Activated CD8-positive, alpha-beta T cell treated with anti-CD3 and anti-CD28 coated beads for 36 hours (primary cell): Measurements from ENCODE around the gene BAIAP2L2. TPM values are rescaled to one million over a fixed set of nuclear protein-coding genes. Genes with fewer than 3 reads are reported as not detected.

Source experiments
- ATAC-seq: fragments of 200-7000 bp; cut with Tn5 transposase; one replicate; pipeline ENCODE4 v1.10.0; 2021; ENCODE audit warnings: mild to moderate bottlenecking, moderate library complexity
- CTCF ChIA-PET: fragments of 350-600 bp; sonication (Branson Sonifier 250); formaldehyde crosslinking; loops from one replicate; lab custom pipeline; 2021; ENCODE audit warnings: antibody characterized with exemption; lab: Charles Lee
- POLR2A ChIA-PET: fragments of 350-600 bp; sonication (Branson Sonifier 250); formaldehyde crosslinking; loops from one replicate; lab custom pipeline; 2021; ENCODE audit warnings: antibody characterized with exemption; lab: Charles Lee
- DNase-seq: peaks from one replicate; pipeline ENCODE4 v3.0.0-alpha.2; 2020
- H3K27ac Mint-ChIP-seq: one replicate; pipeline ENCODE4 v1.8.0; 2021; ENCODE audit warnings: mild to moderate bottlenecking, mixed read lengths
- H3K27me3 Mint-ChIP-seq: one replicate; pipeline ENCODE4 v1.8.0; 2021; ENCODE audit warnings: mixed read lengths
- H3K36me3 Mint-ChIP-seq: one replicate; pipeline ENCODE4 v1.8.0; 2021; ENCODE audit warnings: low read depth, mixed read lengths
- H3K4me1 Mint-ChIP-seq: one replicate; pipeline ENCODE4 v1.8.0; 2021; ENCODE audit warnings: low read depth, mixed read lengths
- H3K4me3 Mint-ChIP-seq: one replicate; pipeline ENCODE4 v1.8.0; 2021; ENCODE audit warnings: mild to moderate bottlenecking, moderate library complexity, mixed read lengths
- H3K9me3 Mint-ChIP-seq: one replicate; pipeline ENCODE4 v1.8.0; 2021; ENCODE audit warnings: mixed read lengths
- intact Hi-C: fragments of 100-400 bp; cut with micrococcal nuclease; formaldehyde crosslinking; loops from one replicate; pipeline ENCODE4 v1.10.0; 2022
- total RNA-seq, 2 experiments: library from RNA; stranded (reverse); gene quantifications; one replicate each; pipeline ENCODE4 v1.2.3, GENCODE V29; 2021
- TF ChIP-seq, protein P1 (sequence below): fragments of 200-600 bp; IDR thresholded peaks from one replicate; pipeline ENCODE4 v1.8.0; 2022; ENCODE audit warnings: antibody characterized with exemption, mild to moderate bottlenecking

Gene BAIAP2L2
- total RNA-seq, 2 experiments from 2014 or later: 0.61 to 0.67 TPM

DNA sequence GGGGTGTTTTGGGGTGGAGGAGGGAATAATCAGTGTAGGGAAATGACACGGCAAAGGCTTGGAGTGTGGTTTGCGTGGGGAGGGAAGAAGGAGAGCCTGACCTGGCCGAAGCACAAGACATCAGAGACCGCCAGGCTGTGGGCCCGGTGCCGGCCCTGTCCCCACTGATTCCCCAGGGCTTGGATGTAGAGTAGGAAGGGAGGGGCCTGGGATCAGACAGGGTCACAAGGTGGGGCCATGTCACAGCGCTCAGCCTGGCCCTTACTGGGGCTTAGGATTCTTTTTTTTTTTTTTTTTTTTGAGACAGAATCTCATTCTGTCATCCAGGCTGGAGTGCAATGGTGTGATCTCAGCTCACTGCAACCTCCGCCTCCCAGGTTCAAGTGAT, 43.5 kb downstream of the BAIAP2L2 start:
- no peak overlapping the region for H3K27ac Mint-ChIP-seq
- no peaks in the 10 kb centered on the region for H3K9me3 Mint-ChIP-seq
- TF ChIP-seq, protein P1, sequence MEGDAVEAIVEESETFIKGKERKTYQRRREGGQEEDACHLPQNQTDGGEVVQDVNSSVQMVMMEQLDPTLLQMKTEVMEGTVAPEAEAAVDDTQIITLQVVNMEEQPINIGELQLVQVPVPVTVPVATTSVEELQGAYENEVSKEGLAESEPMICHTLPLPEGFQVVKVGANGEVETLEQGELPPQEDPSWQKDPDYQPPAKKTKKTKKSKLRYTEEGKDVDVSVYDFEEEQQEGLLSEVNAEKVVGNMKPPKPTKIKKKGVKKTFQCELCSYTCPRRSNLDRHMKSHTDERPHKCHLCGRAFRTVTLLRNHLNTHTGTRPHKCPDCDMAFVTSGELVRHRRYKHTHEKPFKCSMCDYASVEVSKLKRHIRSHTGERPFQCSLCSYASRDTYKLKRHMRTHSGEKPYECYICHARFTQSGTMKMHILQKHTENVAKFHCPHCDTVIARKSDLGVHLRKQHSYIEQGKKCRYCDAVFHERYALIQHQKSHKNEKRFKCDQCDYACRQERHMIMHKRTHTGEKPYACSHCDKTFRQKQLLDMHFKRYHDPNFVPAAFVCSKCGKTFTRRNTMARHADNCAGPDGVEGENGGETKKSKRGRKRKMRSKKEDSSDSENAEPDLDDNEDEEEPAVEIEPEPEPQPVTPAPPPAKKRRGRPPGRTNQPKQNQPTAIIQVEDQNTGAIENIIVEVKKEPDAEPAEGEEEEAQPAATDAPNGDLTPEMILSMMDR: no peak
- no peaks in the 10 kb centered on the region for H3K4me1 Mint-ChIP-seq
- no peak for ATAC-seq
- no peak for DNase-seq
- H3K4me3 Mint-ChIP-seq: no peak overlapping the region
- intact Hi-C loops: no loop called here
- H3K27me3 Mint-ChIP-seq: no peaks in the 10 kb centered on the region
- CTCF ChIA-PET: interaction anchor here (1.0 to 4.1 kb wide), 2 partner anchors 13 to 15 kb away, joined by 3 to 25 read pairs; no protein-coding TSS in a partner anchor
- H3K36me3 Mint-ChIP-seq: peaks cover 11% of the 10 kb centered on the region
- POLR2A ChIA-PET: no interaction called here

DNA sequence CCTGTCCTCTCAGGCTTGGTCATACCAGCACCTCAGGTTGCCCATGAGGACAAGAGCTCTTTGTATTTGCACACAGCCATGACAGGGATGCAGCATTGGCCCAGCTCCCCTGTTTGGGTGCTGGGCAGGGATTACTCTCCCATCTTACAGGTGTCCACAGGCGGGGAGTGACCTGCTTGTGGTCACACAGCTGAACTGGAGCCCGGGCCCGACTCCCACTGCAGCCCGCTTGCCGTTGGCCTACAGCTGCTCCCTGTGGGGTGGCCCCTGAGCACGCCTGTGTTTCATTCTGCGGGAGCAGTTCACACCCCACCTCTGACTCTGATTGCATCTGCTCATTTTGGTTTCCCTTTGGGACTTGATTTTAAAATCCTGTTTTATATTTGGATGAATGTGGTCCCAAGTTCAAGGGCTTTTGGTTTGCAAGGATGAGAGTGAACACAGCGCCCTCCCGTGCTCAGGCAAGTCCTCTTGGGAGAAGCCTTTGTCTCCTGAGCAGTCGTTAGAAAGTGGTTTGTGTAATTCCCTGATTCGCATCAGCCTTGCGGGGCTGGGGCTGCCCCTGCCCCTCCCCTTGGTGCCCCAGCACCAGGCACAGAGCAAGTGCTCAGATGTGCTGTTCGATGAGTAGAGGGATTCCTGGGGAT, 44.0 kb downstream of the BAIAP2L2 start:
- Mint-ChIP-seq H3K27ac (no peak overlapping the region), H3K4me3 (no peak overlapping the region), H3K9me3 (no peaks in the 10 kb centered on the region), H3K27me3 (no peaks in the 10 kb centered on the region), H3K4me1 (no peaks in the 10 kb centered on the region), H3K36me3 (peaks cover 14% of the 10 kb centered on the region)
- ATAC-seq: no peak
- DNase-seq: no peak
- intact Hi-C loops: no loop called here
- CTCF ChIA-PET: interaction anchor here (1.4 kb wide), 1 partner anchor 15 kb away, joined by 5 read pairs; no protein-coding TSS in a partner anchor
- TF ChIP-seq, protein P1: no peak
- POLR2A ChIA-PET: interaction anchor here (0.6 kb wide), 1 partner anchor 9 kb away, joined by 4 read pairs; the partner anchor contains the start of gene PICK1

DNA sequence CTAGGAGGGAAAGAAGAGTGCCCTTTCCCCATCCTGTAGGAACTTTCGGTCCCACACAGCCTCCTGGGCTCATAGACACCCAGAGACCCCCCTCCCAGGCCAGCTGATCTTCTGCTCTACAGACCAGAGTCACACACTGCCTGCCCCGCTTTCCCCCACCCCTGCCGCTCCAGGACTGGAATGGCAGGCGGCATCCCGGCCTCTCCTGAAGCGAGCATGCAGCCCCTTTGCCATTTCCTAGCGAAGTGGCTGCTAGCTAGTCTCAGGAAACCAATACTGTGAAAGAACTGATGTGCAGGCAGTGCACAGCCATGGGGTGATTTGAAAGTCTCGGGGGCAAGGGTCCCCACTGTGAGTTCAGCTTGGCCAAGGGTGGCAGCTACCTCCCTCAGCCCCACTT, 44.9 kb downstream of the BAIAP2L2 start:
- Mint-ChIP-seq H3K36me3 (peaks cover 15% of the 10 kb centered on the region), H3K9me3 (no peaks in the 10 kb centered on the region), H3K4me1 (no peaks in the 10 kb centered on the region), H3K27ac (no peak overlapping the region), H3K27me3 (no peaks in the 10 kb centered on the region), H3K4me3 (no peak overlapping the region)
- ChIA-PET POLR2A (interaction anchor here (1.0 kb wide), 1 partner anchor 225 kb away, joined by 3 read pairs; no protein-coding TSS in a partner anchor), CTCF (interaction anchor here (1.4 kb wide), 1 partner anchor 14 kb away, joined by 5 read pairs; no protein-coding TSS in a partner anchor)
- TF ChIP-seq, protein P1: no peak
- ATAC-seq: no peak
- intact Hi-C loops: no loop called here
- no peak for DNase-seq

DNA sequence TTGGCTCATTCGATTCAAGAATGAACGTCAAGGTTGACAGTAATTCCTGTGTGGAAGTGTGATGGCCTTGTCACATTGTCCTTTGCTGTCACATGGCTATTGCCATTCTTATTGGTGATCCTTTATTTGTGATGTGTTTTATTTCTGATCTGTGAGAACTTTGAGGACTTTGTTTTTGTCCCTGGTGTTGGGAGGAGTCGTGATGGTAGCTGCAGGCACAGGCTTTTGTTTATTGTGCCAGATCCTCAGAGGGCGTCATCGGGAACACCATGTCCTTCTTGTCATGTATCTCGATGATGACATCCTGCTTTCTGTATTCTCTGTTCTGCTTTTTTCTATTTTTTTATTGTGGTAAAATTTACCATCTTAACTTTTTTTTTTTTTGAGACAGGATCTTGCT, 47.7 kb downstream of the BAIAP2L2 start:
- POLR2A ChIA-PET: interaction anchor here (0.7 kb wide), 1 partner anchor 854 kb away, joined by 4 read pairs; no protein-coding TSS in a partner anchor
- no peak overlapping the region for H3K27ac Mint-ChIP-seq

More for the DNA sequence above, 47.7 kb downstream of the BAIAP2L2 start:
- Mint-ChIP-seq H3K36me3 (peaks cover 10% of the 10 kb centered on the region), H3K9me3 (no peaks in the 10 kb centered on the region), H3K27me3 (no peaks in the 10 kb centered on the region), H3K4me1 (peaks cover 6% of the 10 kb centered on the region), H3K4me3 (no peak overlapping the region)
- TF ChIP-seq, protein P1: no peak
- intact Hi-C loops: no loop called here
- CTCF ChIA-PET: no interaction called here
- DNase-seq: no peak
- no peak for ATAC-seq
